Epithelial cell of esophagus (primary cell): Measurements from ENCODE around the gene ACBD7.

Experiments used
- DNase-seq: peaks from one replicate; pipeline ENCODE4 v3.0.0; 2010; ENCODE audit warnings: low read depth
- H3K4me3 ChIP-seq: 2 replicates; pipeline ENCODE4 v1.5.1; 2011; ENCODE audit warnings: mild to moderate bottlenecking, low read length, control low read depth
- CTCF ChIP-seq: IDR thresholded peaks from 2 replicates; pipeline ENCODE4 v1.5.1; 2011; ENCODE audit warnings: low read depth, mild to moderate bottlenecking, low read length, control low read depth, inconsistent platforms; ENCODE audit not compliant: insufficient read depth; ENCODE audit errors: missing control alignments

Gene ACBD7

GRCh38 chr10:15088428-15089261 lies at the start of gene ACBD7:
Gene ACBD7, minus strand, starts transcription at chr10:15088776. Its CDS starts 48 bp downstream, at chr10:15088728.
- peak; percentile 84 for DNase-seq
- TF ChIP-seq CTCF, result peak; percentile 31
- peak within 1 kb of the TSS; percentile 49 for H3K4me3 ChIP-seq

GRCh38 chr10:15137636-15138035 lies 49.1 kb upstream of the ACBD7 start:
- no peak for DNase-seq
- no peak for TF ChIP-seq CTCF
- no peak overlapping the region for H3K4me3 ChIP-seq

- DNase-seq, result no peak
- no peak overlapping the region for H3K4me3 ChIP-seq
- no peak for TF ChIP-seq CTCF
Measured at GRCh38 chr10:15137036-15137359, 48.4 kb upstream of the ACBD7 start.

- TF ChIP-seq CTCF, result no peak
- no peak overlapping the region for H3K4me3 ChIP-seq
- no peak for DNase-seq
Measured at GRCh38 chr10:15136129-15137035, 47.8 kb upstream of the ACBD7 start.

GRCh38 chr10:15131330-15131729 lies 42.8 kb upstream of the ACBD7 start:
- H3K4me3 ChIP-seq, result no peak overlapping the region
- no peak for DNase-seq
- no peak for TF ChIP-seq CTCF

GRCh38 chr10:15124908-15125307 lies 36.3 kb upstream of the ACBD7 start:
- no peak overlapping the region for H3K4me3 ChIP-seq
- no peak for TF ChIP-seq CTCF
- no peak for DNase-seq
